SK-N-SH treated with all-trans-retinoic acid at 6 μM for 48 hours (cell line): ENCODE data around the gene NCKAP5.

ENCODE experiments used
- ATAC-seq: fragments of 200-7000 bp; cut with Tn5 transposase; 3 replicates; pipeline ENCODE4 v1.9.1; 2020; ENCODE audit warnings: mild to moderate bottlenecking, moderate library complexity
- ARNTL ChIP-seq: fragments of 450-650 bp; formaldehyde crosslinking; IDR thresholded peaks from 2 replicates; pipeline ENCODE4 v1.5.0; 2020; ENCODE audit warnings: low read depth, mild to moderate bottlenecking, moderate library complexity, borderline replicate concordance
- BACH2 ChIP-seq: fragments of 250-450 bp; sonication (Bioruptor Pico); IDR thresholded peaks from 2 replicates; pipeline ENCODE4 v1.9.0; 2021; ENCODE audit warnings: mild to moderate bottlenecking, borderline replicate concordance
- CREB5 ChIP-seq: fragments of 250-450 bp; sonication (Bioruptor Pico); IDR thresholded peaks from 2 replicates; pipeline ENCODE4 v1.5.1; 2020; ENCODE audit warnings: low read depth, mild to moderate bottlenecking, moderate library complexity
- CSDC2 ChIP-seq: fragments of 250-450 bp; sonication (Bioruptor Pico); IDR thresholded peaks from 2 replicates; pipeline ENCODE4 v1.5.0; 2020; ENCODE audit warnings: mild to moderate bottlenecking, moderate library complexity
- CSRNP3 ChIP-seq: fragments of 250-450 bp; sonication (Bioruptor Pico); IDR thresholded peaks from 2 replicates; pipeline ENCODE4 v1.5.1; 2021; ENCODE audit warnings: mild to moderate bottlenecking, moderate library complexity
- ESRRG ChIP-seq: fragments of 250-450 bp; sonication (Bioruptor Pico); IDR thresholded peaks from 2 replicates; pipeline ENCODE4 v1.6.1; 2021; ENCODE audit warnings: mild to moderate bottlenecking
- GLIS3 ChIP-seq: fragments of 250-450 bp; sonication (Bioruptor Pico); IDR thresholded peaks from 2 replicates; pipeline ENCODE4 v1.5.0; 2020; ENCODE audit warnings: mild to moderate bottlenecking, moderate library complexity
- ISL1 ChIP-seq: fragments of 250-450 bp; sonication (Bioruptor Pico); IDR thresholded peaks from 2 replicates; pipeline ENCODE4 v2.1.2; 2022; ENCODE audit warnings: mild to moderate bottlenecking, moderate library complexity
- OSR1 ChIP-seq: fragments of 250-450 bp; sonication (Bioruptor Pico); IDR thresholded peaks from 2 replicates; pipeline ENCODE4 v1.8.0; 2022; ENCODE audit warnings: moderate library complexity, mild to moderate bottlenecking, inconsistent platforms
- POU6F1 ChIP-seq: fragments of 250-450 bp; sonication (Bioruptor Pico); IDR thresholded peaks from 2 replicates; pipeline ENCODE4 v1.8.0; 2021; ENCODE audit warnings: low read depth, mild to moderate bottlenecking, moderate library complexity, borderline replicate concordance
- PPARA ChIP-seq: fragments of 250-450 bp; sonication (Bioruptor Pico); IDR thresholded peaks from 2 replicates; pipeline ENCODE4 v1.5.0; 2020; ENCODE audit warnings: mild to moderate bottlenecking, borderline replicate concordance
- RARB ChIP-seq: fragments of 250-450 bp; sonication (Bioruptor Pico); IDR thresholded peaks from 2 replicates; pipeline ENCODE4 v1.8.0; 2021; ENCODE audit warnings: mild to moderate bottlenecking, moderate library complexity
- SNAI2 ChIP-seq: fragments of 250-450 bp; sonication (Bioruptor Pico); IDR thresholded peaks from 2 replicates; pipeline ENCODE4 v1.5.0; 2020; ENCODE audit warnings: mild to moderate bottlenecking, moderate library complexity
- TCF4 ChIP-seq: fragments of 250-450 bp; sonication (Bioruptor Pico); IDR thresholded peaks from 2 replicates; pipeline ENCODE4 v1.8.0; 2021; ENCODE audit warnings: mild to moderate bottlenecking, moderate library complexity, borderline replicate concordance
- TOX ChIP-seq: fragments of 250-450 bp; sonication (Bioruptor Pico); IDR thresholded peaks from 2 replicates; pipeline ENCODE4 v1.8.0; 2021; ENCODE audit warnings: mild to moderate bottlenecking, moderate library complexity, borderline replicate concordance
- TSHZ2 ChIP-seq: fragments of 250-450 bp; sonication (Bioruptor Pico); IDR thresholded peaks from 2 replicates; pipeline ENCODE4 v1.5.0; 2020; ENCODE audit warnings: mild to moderate bottlenecking, moderate library complexity
- ZC3H10 ChIP-seq: fragments of 250-450 bp; sonication (Bioruptor Pico); IDR thresholded peaks from 2 replicates; pipeline ENCODE4 v1.5.1; 2021; ENCODE audit warnings: mild to moderate bottlenecking, moderate library complexity
- ZFP3 ChIP-seq: fragments of 250-450 bp; sonication (Bioruptor Pico); IDR thresholded peaks from 2 replicates; pipeline ENCODE4 v1.5.0; 2020; ENCODE audit warnings: mild to moderate bottlenecking, moderate library complexity
- ZNF565 ChIP-seq: fragments of 450-650 bp; formaldehyde crosslinking; conservative IDR thresholded peaks from 2 replicates; pipeline ENCODE4 v1.5.0; 2020; ENCODE audit warnings: low read depth, mild to moderate bottlenecking, moderate library complexity
- ZNF70 ChIP-seq: fragments of 450-650 bp; formaldehyde crosslinking; IDR thresholded peaks from 2 replicates; pipeline ENCODE4 v1.5.0; 2020; ENCODE audit warnings: mild to moderate bottlenecking, moderate library complexity
- ZNF8 ChIP-seq: fragments of 450-650 bp; formaldehyde crosslinking; IDR thresholded peaks from 2 replicates; pipeline ENCODE4 v1.5.0; 2020; ENCODE audit warnings: mild to moderate bottlenecking, moderate library complexity

NCKAP5 gene

GRCh38 chr2:132969371-132969985, 598.8 kb downstream of the NCKAP5 start:
- TF ChIP-seq TCF4 (no peak), BACH2 (CRISPR knock-in tag) (no peak), ARNTL (CRISPR knock-in tag) (no peak), OSR1 (no peak), ZC3H10 (no peak), PPARA (CRISPR knock-in tag) (no peak), POU6F1 (CRISPR knock-in tag) (no peak), ZFP3 (no peak), ZNF8 (CRISPR knock-in tag) (no peak), CSDC2 (no peak), ZNF565 (CRISPR knock-in tag) (no peak), ISL1 (CRISPR knock-in tag) (no peak)
- ATAC-seq: no peak

GRCh38 chr2:132965460-132965859, 602.8 kb downstream of the NCKAP5 start:
- TF ChIP-seq OSR1: no peak
- TF ChIP-seq ZNF70 (CRISPR knock-in tag): no peak
- no peak for TF ChIP-seq ZFP3
- TF ChIP-seq BACH2 (CRISPR knock-in tag): no peak
- no peak for TF ChIP-seq RARB (CRISPR knock-in tag)
- no peak for TF ChIP-seq ZNF565 (CRISPR knock-in tag)
- TF ChIP-seq GLIS3: no peak
- no peak for TF ChIP-seq TOX (CRISPR knock-in tag)
- no peak for TF ChIP-seq CREB5 (CRISPR knock-in tag)
- TF ChIP-seq CSDC2: no peak
- TF ChIP-seq SNAI2 (CRISPR knock-in tag): no peak
- no peak for TF ChIP-seq TCF4
- no peak for TF ChIP-seq ISL1 (CRISPR knock-in tag)
- TF ChIP-seq ESRRG (CRISPR knock-in tag): no peak
- ATAC-seq: no peak

GRCh38 chr2:132963161-132963560, 605.1 kb downstream of the NCKAP5 start:
- no peak for TF ChIP-seq POU6F1 (CRISPR knock-in tag)
- no peak for TF ChIP-seq ZNF565 (CRISPR knock-in tag)
- no peak for TF ChIP-seq TOX (CRISPR knock-in tag)
- TF ChIP-seq CSRNP3: no peak
- TF ChIP-seq ZNF8 (CRISPR knock-in tag): no peak
- TF ChIP-seq SNAI2 (CRISPR knock-in tag): no peak
- no peak for TF ChIP-seq OSR1
- TF ChIP-seq GLIS3: no peak
- TF ChIP-seq ARNTL (CRISPR knock-in tag): no peak
- no peak for TF ChIP-seq ISL1 (CRISPR knock-in tag)
- no peak for TF ChIP-seq ZFP3
- no peak for TF ChIP-seq ZNF70 (CRISPR knock-in tag)
- no peak for TF ChIP-seq TSHZ2 (CRISPR knock-in tag)

More at GRCh38 chr2:132963161-132963560, 605.1 kb downstream of the NCKAP5 start:
- no peak for ATAC-seq
